Measurements from ENCODE around the gene ID4.

ID4 gene

DNA sequence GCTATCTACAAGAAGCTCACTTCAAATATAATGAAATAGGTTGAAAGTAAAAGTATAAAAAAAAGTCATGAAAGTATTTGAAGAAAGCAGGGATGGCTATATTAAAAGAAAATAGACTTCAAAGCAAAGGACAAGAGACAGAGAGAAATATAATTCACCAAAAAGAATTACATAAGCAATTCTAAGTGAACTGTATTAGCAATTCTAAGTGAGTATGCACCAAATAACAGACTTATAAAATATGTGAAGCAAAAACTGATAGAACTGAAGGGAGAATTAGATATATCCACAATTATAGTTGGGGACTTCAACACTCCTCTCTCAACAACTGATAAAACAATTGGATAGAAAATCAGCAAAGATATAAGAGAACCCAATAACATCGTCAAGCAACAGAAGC is 38.8 kb upstream of the ID4 start:
- DNase-seq (ENCODE audit: low read depth): no peak
- TF ChIP-seq, protein P1, sequence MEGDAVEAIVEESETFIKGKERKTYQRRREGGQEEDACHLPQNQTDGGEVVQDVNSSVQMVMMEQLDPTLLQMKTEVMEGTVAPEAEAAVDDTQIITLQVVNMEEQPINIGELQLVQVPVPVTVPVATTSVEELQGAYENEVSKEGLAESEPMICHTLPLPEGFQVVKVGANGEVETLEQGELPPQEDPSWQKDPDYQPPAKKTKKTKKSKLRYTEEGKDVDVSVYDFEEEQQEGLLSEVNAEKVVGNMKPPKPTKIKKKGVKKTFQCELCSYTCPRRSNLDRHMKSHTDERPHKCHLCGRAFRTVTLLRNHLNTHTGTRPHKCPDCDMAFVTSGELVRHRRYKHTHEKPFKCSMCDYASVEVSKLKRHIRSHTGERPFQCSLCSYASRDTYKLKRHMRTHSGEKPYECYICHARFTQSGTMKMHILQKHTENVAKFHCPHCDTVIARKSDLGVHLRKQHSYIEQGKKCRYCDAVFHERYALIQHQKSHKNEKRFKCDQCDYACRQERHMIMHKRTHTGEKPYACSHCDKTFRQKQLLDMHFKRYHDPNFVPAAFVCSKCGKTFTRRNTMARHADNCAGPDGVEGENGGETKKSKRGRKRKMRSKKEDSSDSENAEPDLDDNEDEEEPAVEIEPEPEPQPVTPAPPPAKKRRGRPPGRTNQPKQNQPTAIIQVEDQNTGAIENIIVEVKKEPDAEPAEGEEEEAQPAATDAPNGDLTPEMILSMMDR (IDR thresholded peaks at IDR 0.05; ENCODE audit: control insufficient read depth, extremely low read depth, insufficient read depth): no peak
- H3K4me3 ChIP-seq (ENCODE audit: low read depth, low read length): no peak overlapping the region

DNA sequence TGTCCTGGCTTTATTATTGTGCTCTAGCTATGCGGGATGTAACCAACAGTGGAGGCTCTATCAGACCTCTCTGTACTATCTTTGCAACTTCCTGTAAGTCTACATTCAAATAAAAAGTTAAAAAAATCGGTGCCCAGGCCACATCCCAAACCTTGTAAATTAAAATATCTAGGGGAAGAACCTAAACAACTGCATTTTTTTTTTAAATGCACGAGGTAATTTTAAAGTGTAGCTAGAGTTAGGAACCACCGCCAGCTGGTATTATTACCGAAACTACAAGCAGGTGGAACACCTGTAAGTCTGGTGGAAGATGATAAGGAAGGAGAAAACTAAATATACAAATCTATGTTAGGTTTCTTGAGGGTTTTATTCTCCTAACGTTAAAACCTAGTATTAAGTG is 34.5 kb upstream of the ID4 start:
- TF ChIP-seq, protein P1 (IDR thresholded peaks at IDR 0.05; ENCODE audit: control insufficient read depth, extremely low read depth, insufficient read depth): no peak
- no peak for DNase-seq (ENCODE audit: low read depth)
- no peak overlapping the region for H3K4me3 ChIP-seq (ENCODE audit: low read depth, low read length)

DNA sequence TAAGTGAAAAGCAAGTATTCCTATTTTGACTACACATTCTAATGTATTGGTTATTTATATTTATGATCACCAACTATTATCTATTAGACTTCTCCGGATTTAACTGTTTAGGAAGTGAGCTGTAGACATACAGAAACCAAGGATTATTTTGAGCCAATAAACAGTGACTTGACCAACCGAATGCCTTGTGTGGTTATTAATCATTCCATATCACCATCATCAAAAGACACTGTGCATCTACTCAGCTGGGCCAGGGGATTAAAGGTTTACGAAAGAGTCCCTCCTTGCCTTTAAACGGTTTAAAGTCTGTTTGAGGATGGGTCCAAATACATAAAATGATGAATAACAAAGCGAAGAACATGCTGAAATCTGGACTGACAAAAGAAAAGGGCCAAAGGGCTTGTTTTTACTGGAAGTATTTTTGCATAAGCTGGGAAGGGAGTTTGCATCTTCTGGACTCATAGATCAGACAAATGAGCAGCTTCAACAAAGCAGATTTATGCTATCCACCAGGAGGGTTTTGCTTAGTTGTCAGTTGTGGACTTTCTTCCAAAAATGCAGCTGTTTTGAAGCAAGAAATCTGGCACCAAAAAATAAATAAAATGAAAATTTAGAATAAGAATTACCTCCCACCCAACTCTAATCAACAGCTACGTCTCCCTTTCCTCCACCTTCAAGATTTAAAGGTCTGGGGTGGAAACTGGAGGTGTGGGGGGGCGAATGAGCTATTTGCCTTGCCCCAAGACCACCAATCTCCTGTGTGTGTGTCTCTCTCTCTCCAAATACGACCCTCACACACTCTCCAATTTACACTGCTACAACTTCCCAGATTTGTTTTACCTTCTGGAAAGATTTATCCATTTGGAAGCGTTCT is 33.6 kb upstream of the ID4 start:
- H3K4me3 ChIP-seq (ENCODE audit: low read depth, low read length): peak overlapping the region; percentile 60
- TF ChIP-seq, protein P1 (IDR thresholded peaks at IDR 0.05; ENCODE audit: control insufficient read depth, extremely low read depth, insufficient read depth): no peak
- DNase-seq (ENCODE audit: low read depth): no peak

DNA sequence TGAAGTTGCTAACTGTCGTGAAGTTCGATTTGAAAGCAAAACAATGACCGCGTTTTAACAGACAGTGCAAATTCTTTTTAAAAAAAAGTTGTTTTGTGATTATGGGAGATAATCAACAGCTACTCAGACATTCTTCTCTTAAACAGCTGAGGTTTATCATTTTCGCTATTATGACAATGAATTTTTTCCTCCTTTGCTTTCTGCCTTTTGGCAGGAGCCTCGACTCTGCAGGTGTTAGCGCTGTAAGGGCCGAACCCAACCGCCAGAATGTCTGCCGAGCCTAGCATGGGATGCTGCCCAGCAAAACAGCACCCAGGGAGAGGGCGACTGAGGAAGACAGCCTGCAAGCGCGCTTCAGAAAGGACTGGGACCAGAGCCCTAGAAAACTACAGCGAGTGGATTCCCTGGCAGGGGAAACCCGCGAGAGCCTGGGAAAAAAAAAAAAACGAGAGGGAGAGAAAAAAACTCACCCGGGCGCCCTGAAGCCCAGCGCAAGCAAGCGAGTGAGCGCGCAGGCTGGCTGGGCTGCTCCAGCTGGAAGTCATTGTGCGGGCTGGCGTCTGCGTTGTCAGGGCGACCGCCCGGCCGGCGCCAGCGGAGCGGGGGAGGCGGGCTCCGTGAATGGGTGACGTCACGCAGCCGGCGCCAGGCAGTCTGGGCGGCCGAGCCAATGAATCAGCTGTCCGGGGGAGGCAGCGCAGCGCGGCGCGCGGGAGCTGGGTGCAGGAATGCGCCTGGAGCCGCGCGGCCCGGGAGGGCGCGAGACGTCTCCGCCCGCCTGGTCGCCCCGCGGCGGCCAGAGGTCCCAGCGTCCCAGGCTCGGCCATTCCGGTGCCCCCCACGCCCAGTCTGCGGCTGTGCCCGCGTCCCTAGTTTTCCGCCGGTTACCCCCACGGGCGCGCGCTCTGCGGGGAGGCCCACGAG is 32.7 kb upstream of the ID4 start:
- peak; percentile 67 for DNase-seq (ENCODE audit: low read depth)
- TF ChIP-seq, protein P1 (IDR thresholded peaks at IDR 0.05; ENCODE audit: control insufficient read depth, extremely low read depth, insufficient read depth): no peak
- peak overlapping the region; percentile 60 for H3K4me3 ChIP-seq (ENCODE audit: low read depth, low read length)

DNA sequence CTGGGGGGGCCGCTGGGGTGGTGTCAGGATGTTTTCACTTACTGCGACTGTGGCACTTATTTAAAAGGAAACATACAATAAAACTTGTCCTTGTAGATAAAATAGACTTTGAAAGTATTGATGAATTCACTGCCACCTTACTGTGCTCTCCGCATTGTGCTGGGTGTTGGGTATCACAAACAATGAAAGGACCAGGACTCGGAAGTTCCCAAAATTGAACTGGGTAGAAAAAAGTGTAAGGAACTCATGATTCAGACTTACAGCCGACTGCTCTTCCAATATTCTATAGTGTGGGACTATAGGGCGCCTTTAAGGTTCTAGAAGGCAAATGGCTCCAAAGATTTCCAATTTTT is 32.1 kb upstream of the ID4 start:
- TF ChIP-seq, protein P1 (IDR thresholded peaks at IDR 0.05; ENCODE audit: control insufficient read depth, extremely low read depth, insufficient read depth): no peak
- no peak for DNase-seq (ENCODE audit: low read depth)
- peak overlapping the region; percentile 60 for H3K4me3 ChIP-seq (ENCODE audit: low read depth, low read length)

DNA sequence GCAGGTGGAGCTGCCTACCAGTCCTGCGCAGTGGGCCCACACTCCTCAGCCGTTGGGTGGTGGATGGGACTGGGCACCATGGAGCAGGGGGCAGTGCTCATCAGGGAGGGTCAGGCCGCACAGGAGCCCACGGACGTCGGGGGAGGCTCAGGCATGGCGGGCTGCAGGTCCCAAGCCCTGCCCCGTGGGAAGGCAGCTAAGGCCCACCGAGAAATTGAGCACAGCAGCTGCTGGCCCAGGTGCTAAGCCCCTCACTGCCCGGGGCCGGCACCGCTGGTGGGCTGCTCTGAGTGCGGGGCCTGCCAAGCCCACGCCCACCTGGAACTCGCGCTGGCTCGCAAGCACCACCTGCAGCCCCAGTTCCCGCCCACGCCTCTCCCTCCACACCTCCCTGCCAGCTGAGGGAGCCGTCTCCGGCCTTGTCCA is 30.2 kb upstream of the ID4 start:
- no peak for DNase-seq (ENCODE audit: low read depth)
- TF ChIP-seq, protein P1 (IDR thresholded peaks at IDR 0.05; ENCODE audit: control insufficient read depth, extremely low read depth, insufficient read depth): no peak
- no peak overlapping the region for H3K4me3 ChIP-seq (ENCODE audit: low read depth, low read length)
